Measurements from ENCODE around the gene PAIP1.
"Not testable (repeated sequence)": the region's sequence is repeated elsewhere in the genome, so short reads cannot be mapped to it uniquely, and the experiment has no call there.

The PAIP1 gene

GRCh38 chr5:43536972-43537371 is 19.9 kb downstream of the PAIP1 start:
- no peak overlapping the region for H3K4me3 ChIP-seq (ENCODE audit: low read depth, low read length)
- DNase-seq (ENCODE audit: low read depth): no peak

- DNase-seq (ENCODE audit: low read depth): no peak
- no peak overlapping the region for H3K4me3 ChIP-seq (ENCODE audit: low read depth, low read length)
These were observed 23.2 kb downstream of the PAIP1 start for GRCh38 chr5:43533646-43534045.

- no peak for DNase-seq (ENCODE audit: low read depth)
- no peak overlapping the region for H3K4me3 ChIP-seq (ENCODE audit: low read depth, low read length)
These were observed 26.2 kb downstream of the PAIP1 start for GRCh38 chr5:43530648-43531047.

GRCh38 chr5:43523662-43524072 is 33.2 kb downstream of the PAIP1 start:
- no peak for DNase-seq (ENCODE audit: low read depth)
- no peak overlapping the region for H3K4me3 ChIP-seq (ENCODE audit: low read depth, low read length)

GRCh38 chr5:43520615-43521014 is 36.3 kb downstream of the PAIP1 start:
- DNase-seq (ENCODE audit: low read depth): no peak
- H3K4me3 ChIP-seq (ENCODE audit: low read depth, low read length): no peak overlapping the region

GRCh38 chr5:43515678-43516048 is 41.2 kb downstream of the PAIP1 start:
- no peak for DNase-seq (ENCODE audit: low read depth)
- peak overlapping the region; percentile 79 for H3K4me3 ChIP-seq (ENCODE audit: low read depth, low read length)

GRCh38 chr5:43514816-43515677 is 41.8 kb downstream of the PAIP1 start, which contains the start of gene C5orf34:
TSS of gene C5orf34 (minus strand) at chr5:43515148. CDS start at chr5:43509339, 5,809 bp downstream.
- peak; percentile 81 for DNase-seq (ENCODE audit: low read depth)
- H3K4me3 ChIP-seq (ENCODE audit: low read depth, low read length): peak within 1 kb of the TSS; percentile 79

GRCh38 chr5:43514471-43514815 is 42.4 kb downstream of the PAIP1 start:
- DNase-seq (ENCODE audit: low read depth): peak; percentile 50
- peak overlapping the region; percentile 79 for H3K4me3 ChIP-seq (ENCODE audit: low read depth, low read length)

- no peak for DNase-seq (ENCODE audit: low read depth)
- H3K4me3 ChIP-seq (ENCODE audit: low read depth, low read length): peak overlapping the region; percentile 79
These were observed 42.9 kb downstream of the PAIP1 start for GRCh38 chr5:43514025-43514424.

GRCh38 chr5:43511062-43511461 is 45.8 kb downstream of the PAIP1 start:
- DNase-seq (ENCODE audit: low read depth); H3K4me3 ChIP-seq (ENCODE audit: low read depth, low read length): not testable (repeated sequence)

- no peak for DNase-seq (ENCODE audit: low read depth)
- H3K4me3 ChIP-seq (ENCODE audit: low read depth, low read length): no peak overlapping the region
These were observed 58.3 kb downstream of the PAIP1 start for GRCh38 chr5:43498581-43498980.

- no peak for DNase-seq (ENCODE audit: low read depth)
- no peak overlapping the region for H3K4me3 ChIP-seq (ENCODE audit: low read depth, low read length)
These were observed 59.4 kb downstream of the PAIP1 start for GRCh38 chr5:43497311-43498104.

- no peak overlapping the region for H3K4me3 ChIP-seq (ENCODE audit: low read depth, low read length)
- DNase-seq (ENCODE audit: low read depth): no peak
These were observed 65.6 kb downstream of the PAIP1 start for GRCh38 chr5:43491326-43491725.

- no peak for DNase-seq (ENCODE audit: low read depth)
- no peak overlapping the region for H3K4me3 ChIP-seq (ENCODE audit: low read depth, low read length)
These were observed 70.5 kb downstream of the PAIP1 start for GRCh38 chr5:43486353-43486752.

GRCh38 chr5:43485406-43485805 is 71.5 kb downstream of the PAIP1 start:
- no peak for DNase-seq (ENCODE audit: low read depth)
- no peak overlapping the region for H3K4me3 ChIP-seq (ENCODE audit: low read depth, low read length)

- peak overlapping the region; percentile 95 for H3K4me3 ChIP-seq (ENCODE audit: low read depth, low read length)
- DNase-seq (ENCODE audit: low read depth): peak; percentile 43
These were observed 72.6 kb downstream of the PAIP1 start for GRCh38 chr5:43484106-43484849.

GRCh38 chr5:43483298-43484105 is 73.4 kb downstream of the PAIP1 start, which contains the start of gene TMEM267:
TSS of gene TMEM267 (minus strand) at chr5:43483865. CDS start at chr5:43453969, 29,896 bp downstream.
- peak; percentile 79 for DNase-seq (ENCODE audit: low read depth)
- peak within 1 kb of the TSS; percentile 95 for H3K4me3 ChIP-seq (ENCODE audit: low read depth, low read length)

GRCh38 chr5:43482490-43483297 is 74.2 kb downstream of the PAIP1 start:
- H3K4me3 ChIP-seq (ENCODE audit: low read depth, low read length): peak overlapping the region; percentile 95
- no peak for DNase-seq (ENCODE audit: low read depth)

Data from skeletal muscle cell (primary cell).